GM19238 (cell line): ENCODE results near the gene KBTBD2.
"Not testable (repeated sequence)": the region's sequence is repeated elsewhere in the genome, so short reads cannot be mapped to it uniquely, and the experiment has no call there.

Source experiments
- DNase-seq: peaks from one replicate; pipeline ENCODE4 v3.0.0; 2011; ENCODE audit warnings: low spot score; ENCODE audit not compliant: insufficient read length

The KBTBD2 gene

DNA sequence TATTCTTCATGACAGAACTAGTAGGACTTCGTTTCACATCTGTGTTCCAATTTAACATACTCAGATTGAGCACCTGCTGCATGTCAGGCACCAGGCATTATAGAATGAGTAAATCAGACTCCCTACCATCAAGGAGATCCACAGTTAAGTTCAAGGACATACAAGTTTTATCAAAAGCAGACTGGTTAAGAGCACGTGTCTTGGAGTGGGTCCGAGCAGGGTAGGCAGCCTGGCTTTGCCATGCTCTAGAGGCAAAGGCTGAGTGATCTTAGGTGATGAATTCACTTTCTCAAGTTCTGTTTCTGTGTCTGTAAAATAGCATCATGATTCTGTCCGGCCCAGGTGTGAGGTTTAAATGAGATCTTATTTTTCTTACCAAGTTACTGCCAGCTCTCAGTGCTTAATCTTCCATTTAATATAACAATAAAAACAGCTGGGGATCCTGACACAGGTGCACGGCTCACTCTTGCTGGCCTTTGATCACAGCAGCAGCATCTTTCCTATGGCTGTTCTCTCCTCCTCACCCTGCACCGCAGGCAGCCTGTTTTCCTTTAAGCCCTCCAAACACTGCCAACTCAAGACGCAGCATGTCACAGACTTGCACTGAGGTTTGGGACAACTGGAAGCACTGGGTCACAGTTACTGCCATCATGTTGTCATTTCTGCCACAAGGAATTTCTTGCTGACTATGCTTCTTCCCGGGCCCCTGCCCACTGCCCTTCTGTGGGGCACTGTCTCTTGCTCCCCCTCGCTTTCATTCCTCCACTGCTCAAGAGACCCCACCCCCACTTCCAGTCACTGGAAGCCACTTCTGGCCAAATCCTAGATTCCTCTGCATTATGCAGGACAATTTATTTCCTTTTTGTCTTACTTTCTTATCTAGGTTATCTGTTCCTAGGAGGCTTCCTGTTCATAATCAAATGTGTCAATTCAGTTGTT lies 35.5 kb downstream of the KBTBD2 start:
- not testable (repeated sequence) for DNase-seq

DNA sequence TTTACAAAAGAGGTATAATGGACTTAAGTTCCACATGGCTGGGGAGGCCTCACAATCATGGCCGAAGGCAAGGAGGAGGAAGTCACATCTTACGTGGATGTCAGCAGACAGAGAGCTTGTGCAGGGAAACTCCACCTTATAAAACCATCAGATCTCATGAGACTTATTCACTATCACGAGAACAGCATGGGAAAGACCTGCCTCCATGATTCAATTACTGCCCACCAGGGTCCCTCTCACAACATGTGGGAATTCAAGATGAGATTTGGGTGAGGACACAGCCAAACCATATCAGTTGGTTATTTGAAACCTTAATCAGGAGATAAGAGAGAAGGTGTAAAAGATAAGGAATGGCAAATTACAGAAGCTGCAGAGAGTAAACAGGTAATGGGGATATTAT lies 40.9 kb downstream of the KBTBD2 start:
- not testable (repeated sequence) for DNase-seq

DNA sequence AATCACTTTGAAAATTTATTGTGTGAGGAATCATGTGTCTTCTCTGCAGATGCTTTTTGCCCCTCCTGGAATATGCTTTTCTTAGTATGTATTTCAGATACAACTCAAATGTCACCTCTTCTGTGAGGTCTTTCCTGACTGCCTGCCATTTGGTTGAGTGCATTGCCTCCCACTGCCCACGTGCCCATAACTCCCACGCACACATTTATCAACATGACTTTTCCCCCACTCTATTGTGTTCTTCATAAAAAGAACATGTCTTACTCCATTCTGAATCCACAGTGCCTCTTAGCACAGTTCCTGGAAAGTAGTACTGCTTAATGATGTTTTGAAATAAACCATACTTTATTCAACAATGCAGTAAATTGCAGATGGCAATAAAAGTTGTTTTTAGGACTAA lies 42.9 kb downstream of the KBTBD2 start:
- not testable (repeated sequence) for DNase-seq

DNA sequence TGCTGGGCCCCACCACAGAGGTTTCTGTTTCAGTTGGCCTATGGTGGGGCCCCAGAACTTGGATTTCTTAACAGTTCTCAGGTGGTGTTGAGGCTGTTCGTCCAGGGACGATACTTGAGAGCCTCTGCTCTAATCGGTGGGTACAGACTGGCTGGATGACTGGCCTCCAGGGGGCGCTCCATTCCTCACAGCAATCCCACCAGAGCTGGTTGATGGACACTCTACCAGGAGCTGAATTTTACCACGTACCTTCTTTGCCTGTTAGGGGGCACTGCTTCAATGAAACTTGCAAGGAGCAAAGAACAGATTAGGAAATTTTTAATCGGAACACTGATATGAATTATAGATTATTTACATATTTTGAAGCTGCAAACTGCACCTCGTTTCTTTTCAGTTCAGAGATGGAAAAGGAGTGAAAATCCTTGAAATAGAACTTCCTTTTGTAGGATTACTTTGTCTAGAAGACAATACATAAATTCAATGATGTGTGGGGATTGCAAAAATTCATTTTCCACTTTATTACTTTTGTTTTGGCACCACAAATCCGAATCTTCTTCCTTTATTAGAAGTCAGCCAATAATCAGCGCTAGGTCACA lies 44.8 kb downstream of the KBTBD2 start:
- DNase-seq = peak; percentile 50

DNA sequence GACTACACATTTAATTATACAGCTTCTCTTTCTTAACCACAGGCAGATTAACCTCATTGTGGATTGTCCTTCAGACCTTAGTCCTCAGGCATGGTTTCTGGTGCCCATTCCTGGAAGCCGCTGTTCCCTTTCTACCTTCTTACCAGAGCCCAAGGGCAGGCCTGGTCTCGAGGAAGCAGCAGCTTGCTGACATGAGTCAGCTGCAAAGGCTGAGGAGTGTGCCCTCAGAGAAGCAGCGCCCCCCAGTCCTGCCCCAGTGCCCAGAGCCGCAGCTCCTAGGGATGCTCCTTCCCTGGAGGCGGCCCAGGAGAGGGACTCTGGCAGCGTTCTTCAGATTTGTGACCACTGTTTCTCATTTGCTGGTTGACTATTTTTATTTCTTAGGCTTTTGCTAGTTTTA lies 46.8 kb downstream of the KBTBD2 start:
- not testable (repeated sequence) for DNase-seq

DNA sequence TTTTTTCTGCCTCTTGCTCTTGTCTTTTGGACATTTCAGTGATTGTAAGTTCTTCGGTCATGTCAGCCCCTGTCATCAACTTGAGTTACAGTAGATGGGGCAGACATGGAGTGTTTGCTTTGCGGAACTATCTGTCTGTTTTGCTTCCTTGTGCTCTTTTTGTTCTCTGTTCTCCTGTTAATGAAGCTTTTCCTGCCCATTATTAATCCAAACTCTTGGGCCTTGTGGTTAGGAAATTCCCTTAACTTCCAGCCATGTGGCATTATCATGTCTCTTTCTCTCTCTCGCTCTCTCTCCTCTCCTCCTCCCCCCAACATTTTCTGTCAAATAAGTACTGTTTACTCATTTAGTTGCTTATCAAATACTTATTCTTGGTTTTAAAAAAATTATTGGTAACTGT lies 47.8 kb downstream of the KBTBD2 start:
- DNase-seq = not testable (repeated sequence)

DNA sequence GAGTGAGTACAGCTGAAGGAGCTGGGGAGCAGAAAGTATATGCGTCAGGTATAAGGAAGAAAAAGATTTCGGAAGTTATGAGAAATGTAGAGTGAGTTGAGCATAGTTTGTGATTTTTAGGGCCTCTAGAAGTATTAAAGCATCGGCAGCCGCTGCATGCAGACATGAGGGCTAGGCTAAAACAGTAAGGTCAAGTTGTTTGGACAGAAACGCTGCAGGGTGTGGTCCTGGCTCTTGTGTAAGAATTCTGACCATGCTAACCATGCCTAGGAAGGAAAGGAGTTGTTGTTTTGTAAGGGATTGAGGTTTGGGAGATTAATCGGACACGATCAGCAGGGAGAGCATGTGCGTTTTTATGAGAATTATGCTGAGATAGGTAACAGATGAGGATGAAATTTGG lies 51.7 kb downstream of the KBTBD2 start:
- not testable (repeated sequence) for DNase-seq

DNA sequence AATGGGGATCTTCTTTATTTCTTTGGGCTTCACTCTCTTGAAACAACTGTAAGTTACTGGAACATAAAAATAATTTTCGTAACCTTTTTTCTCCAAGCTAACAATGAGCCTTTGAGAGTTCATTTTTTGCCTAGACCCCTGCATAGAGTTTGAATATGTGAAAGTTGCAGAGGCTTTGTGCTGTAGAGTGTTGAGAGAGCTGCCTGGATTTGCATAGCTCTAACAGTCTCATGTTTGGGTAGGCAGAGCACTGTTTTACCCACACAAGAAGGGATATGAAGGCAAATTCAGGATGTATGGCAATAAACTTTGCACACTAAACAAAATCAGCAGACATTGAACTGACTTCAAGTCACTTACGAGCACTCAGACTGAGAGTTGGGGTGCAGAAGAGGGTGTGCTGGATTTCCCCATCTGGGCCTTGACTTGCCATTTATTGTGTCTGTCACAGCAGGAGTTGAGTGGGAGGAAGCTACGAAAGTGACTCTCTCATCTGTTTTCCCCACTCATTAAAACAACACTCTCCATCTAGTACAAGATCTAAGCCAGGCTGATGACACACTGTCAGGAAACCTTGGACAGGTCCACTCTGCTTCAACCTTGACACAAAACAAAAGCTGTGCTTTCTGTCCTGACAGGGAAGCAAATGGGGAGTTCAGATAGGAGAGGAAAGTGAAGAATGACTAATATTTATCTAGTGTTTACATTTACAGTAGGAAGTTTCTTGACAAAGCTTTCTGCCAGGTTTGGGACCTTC lies 62.4 kb downstream of the KBTBD2 start:
- DNase-seq = not testable (repeated sequence)
